IPS-NIHi7 (cell line): Measurements from ENCODE around the gene PCED1B.

Experiments used
- DNase-seq: peaks from one replicate; pipeline ENCODE4 v3.0.0; 2012; ENCODE audit warnings: mixed read lengths; ENCODE audit errors: extremely low spot score

The PCED1B gene

DNA sequence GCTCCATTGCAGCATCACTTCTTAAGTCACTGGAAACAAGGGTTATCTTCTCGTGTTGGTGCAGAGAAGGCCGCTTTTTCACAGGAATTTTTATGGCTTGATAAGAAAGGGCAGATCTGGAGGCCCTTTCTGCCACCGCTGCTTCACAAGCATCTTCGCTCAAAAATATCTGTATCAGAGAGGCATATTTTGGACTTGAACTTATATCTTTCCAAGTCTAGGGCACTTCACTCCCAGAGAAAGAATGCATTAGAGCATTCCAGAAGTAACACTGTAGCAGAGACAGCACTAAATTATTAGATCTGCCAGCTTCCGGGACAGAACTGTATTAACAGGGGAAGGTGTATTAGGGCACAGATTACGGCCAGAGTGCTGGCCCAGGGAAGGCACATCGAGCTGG is 152.0 kb downstream of the PCED1B start:
- DNase-seq, result no peak

DNA sequence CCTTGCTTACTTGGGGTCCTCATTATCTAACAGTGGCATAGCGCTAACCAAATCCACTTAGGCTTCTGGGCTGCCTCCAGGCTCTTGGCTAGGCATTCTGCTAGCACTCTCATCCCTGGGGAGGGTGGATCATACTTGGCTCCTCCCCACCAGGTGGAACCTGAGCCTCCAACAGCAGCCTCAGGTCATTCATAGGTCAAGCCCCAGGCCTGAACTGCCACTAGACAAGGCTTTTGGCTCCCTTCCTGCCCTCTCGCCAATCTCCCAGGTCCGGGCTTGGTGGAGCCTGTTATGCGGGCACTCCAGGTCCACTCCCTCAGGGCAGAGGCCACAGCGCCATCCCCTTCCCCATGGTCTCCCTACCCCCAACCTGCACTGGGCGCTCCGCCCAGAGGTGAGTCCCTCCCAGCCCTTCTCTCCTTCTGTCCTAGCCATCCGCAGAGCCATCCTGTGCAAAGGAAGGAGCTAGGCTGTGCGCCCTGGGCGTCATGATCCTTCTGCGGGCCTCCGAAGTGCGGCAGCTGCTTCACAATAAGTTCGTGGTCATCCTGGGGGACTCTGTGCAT is 155.2 kb downstream of the PCED1B start:
- DNase-seq, result peak; percentile 43

DNA sequence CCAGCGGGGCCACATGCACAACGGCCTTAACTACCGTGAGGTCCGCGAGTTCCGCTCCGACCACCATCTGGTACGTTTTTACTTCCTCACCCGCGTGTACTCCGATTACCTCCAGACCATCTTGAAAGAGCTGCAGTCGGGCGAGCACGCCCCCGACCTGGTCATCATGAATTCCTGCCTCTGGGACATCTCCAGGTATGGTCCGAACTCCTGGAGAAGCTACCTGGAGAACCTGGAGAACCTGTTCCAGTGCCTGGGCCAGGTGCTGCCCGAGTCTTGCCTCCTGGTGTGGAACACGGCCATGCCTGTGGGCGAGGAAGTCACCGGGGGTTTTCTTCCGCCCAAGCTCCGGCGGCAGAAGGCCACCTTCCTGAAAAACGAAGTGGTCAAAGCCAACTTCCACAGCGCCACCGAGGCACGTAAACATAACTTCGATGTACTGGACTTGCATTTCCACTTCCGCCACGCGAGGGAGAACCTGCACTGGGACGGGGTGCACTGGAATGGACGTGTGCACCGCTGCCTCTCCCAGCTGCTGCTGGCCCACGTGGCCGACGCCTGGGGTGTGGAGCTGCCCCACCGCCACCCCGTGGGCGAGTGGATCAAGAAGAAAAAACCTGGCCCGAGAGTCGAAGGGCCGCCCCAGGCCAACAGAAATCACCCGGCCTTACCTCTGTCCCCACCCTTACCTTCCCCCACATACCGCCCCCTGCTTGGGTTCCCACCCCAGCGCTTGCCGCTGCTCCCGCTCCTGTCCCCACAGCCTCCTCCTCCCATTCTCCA is 156.0 kb downstream of the PCED1B start:
- DNase-seq, result no peak

DNA sequence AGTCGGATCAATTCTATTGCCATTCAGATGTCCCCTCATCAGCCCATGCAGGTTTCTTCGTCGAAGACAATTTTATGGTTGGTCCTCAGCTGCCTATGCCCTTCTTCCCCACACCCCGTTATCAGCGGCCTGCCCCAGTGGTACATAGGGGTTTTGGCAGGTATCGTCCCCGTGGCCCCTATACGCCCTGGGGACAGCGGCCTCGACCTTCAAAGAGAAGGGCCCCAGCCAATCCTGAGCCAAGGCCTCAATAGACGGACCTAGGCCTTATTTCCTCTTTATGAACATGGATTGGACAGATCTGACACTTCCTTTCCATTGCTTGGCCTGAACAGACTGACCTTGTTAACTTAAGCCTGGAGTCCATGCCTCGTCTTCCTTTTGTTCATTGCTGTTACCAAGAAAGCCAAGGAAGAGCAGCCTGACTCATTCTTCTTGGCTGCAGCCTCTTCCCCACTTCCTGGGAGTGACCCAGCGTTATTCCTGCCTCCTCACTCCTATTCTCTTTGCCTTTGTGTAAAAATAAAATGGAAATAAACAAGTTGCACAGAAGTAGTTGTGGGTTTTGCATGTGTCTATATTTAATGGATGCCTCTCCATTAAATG is 156.8 kb downstream of the PCED1B start:
- no peak for DNase-seq

DNA sequence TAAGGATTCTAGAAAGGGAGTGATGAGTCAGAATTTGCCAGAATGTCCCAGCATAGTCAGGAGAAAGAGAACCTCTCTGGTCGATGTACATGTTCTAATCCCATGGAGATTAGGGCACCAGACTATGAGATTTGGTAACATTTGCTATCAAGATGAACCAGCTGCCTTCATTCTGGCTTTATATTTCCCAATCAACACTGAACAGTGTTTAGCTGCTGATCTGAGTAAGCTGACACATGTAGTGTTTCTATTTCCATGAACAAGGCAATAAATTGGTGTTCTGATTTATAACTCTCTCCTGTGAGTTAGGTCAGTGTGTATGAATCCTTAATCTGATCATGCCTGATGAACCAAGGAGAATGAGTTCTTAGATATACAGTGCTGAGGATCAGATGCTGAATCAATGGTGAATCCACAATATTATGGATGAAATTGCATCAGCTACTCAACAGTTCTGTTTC is 158.4 kb downstream of the PCED1B start:
- no peak for DNase-seq

DNA sequence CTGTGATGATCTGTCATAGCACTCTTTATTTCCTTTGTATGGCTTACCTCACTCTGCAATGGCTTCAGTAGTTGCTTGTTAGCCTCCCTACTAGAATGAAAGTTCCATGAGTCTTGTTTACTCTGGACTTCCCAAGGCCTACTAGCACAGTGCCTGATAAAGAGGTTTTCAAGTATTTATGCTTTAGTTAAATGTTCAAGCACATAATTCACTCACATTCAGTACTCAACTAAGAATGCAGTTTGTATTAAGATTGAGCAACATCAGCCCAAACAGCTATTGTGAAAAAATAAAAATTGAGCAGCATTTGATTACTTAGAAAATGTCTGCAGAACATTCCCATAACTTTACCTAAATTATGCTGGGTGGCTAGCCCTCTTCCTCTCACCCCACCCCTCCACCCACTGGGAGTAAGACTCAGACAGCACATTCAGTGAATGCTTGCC is 159.3 kb downstream of the PCED1B start:
- no peak for DNase-seq

DNA sequence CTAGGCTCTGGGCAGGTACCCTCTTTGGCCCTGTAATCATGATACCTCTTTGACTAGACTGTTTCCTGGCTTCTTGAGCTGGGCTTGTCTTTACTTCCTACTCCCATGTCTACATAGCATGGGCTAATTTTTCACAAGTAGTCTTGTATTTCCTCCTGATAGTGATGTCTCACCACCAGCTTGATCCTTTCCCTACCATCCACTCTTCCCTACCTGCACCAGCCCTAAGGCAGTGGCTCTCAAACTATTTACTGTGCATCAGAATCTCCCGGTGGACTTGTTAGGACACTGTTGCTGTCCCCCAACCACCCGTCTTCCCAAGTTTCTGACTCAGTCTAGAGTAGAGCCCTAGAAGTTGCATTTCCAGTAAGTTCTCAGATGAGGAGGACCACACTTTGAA is 163.0 kb downstream of the PCED1B start:
- no peak for DNase-seq

DNA sequence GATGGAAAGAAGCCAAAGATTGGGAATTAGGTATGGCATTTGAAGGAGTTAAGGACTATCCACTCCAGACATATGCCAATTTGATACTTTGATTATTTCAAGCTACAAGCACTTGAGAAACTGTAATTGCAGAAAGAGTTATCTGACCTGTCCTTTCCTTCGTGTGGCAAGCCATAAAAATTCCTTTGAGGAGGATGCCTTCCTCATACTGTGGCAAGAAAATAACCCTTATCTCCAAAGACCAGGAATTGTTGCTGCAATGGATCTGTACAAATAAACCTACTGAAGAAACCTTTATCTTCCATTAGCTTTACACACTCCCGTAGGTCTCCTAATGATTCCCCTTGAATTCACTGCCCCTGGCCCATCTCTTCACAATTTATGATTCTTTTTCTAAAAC is 165.4 kb downstream of the PCED1B start:
- DNase-seq, result no peak

DNA sequence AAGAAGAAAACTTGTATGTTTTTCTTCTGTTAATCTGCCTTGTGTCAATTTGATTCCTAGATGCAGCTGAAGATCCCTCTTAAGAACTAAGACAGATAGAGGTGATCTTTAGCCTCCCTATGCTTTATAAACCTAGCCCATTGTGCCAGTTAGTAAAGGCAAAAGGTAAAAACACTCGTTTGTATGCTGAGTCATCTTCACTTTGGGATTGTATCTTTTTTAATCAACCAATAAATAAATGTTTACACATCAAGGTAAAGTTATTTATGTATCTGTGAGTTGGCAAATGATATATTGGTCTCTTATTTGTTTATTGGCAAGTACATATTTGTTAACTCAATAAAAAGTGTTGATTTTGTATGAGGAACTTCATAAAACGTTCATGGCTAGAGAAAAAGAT is 166.2 kb downstream of the PCED1B start:
- no peak for DNase-seq

DNA sequence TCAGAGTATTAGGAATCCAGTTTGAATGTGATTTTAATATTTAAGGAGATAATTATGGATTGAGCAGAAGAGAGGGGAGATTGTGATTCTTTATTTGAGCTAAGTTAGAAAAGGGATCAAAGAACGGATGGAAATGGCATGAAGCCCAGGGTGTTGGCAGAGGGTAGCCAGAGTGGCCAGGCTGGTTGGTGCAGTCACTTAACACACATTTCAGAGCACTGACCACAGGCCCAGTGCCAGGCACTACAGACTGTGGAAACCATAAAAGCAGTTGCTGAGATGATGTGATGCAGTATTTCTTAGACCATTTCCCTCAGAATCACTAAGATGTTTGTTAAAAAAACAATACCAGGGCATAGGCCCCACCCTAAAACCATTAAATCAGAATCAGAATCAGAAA is 168.0 kb downstream of the PCED1B start:
- no peak for DNase-seq

DNA sequence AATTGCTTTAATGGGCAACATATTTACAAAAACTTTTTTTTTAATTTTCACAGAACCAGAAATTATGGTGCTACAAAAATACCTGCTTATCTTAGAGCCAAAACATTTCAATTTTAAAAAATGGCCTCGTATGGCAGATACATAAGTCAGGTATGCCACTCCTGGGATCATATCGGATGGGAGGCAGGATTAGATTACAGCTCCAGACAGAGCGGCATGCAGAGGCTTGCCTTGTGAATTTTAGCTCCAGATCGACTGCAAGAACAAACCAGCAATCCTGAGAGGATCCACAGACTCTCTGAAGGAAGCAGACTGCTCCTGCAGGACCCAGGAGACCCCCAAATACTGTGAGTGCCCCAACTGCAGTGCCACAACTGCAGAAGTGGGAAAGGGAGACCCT is 169.7 kb downstream of the PCED1B start:
- DNase-seq, result no peak

DNA sequence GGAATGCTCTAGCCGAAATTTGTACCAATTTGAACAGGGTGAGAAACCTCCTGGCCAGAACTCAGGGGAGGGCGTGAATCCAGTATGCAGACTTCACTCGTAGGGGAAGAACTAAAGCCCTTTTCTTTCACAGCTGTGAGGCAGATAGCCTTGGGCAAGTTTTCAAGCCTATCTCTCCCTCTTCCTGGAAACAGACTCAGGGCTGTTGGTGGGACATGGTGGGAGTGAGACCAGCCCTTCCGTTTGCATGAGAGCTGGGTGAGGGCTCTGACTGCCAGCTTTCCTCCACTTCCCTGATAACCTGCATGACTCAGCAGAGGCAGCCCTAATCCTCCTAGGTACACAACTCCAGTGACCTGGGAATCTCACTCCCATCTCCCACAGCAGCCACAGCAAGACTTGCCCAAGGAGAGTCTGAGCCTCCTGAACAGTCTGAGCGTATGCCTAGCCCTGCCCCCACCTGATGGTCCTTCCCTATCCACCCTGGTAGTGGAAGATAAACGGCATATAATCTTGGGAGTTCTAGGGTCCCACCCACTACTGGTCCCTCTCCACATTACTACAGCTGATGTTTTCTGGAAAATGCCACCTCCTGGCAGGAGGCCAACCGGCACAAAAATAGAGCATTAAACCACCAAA is 170.4 kb downstream of the PCED1B start:
- DNase-seq, result no peak

DNA sequence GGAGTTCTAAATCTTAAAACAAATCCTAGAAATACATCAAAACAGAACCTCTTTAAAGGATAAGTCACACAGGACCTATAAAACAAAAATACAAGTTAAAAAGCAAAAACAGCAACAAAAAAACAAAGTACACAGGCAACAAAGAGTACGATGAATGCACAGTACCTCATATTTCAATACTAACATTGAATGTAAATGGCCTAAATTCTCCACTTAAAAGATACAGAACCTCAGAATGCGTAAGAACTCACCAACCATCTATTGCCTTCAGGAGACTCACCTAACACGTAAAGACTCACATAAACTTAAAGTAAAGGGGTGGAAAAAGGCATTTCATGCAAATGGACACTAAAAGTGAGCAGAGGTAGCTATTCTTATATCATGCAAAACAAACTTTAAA is 172.5 kb downstream of the PCED1B start:
- DNase-seq, result no peak

DNA sequence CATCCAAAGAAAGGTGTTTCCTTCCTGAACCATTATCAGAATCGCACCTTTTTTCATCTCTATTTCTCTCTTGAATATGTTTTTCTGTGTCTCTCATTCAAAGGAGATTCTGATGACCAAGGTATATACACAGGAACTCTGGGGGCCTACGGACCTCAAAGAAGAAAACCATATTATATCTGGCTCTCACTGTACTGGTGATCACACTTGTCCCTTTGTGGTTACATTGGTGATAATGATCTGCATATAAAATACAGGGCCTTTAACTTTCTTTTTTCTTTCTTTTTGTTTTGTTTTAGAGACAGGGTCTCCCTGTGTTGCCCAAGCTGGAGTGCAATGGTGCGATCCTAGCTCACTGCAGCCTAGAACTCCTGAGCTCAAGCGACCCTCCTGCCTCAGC is 185.5 kb downstream of the PCED1B start:
- no peak for DNase-seq

DNA sequence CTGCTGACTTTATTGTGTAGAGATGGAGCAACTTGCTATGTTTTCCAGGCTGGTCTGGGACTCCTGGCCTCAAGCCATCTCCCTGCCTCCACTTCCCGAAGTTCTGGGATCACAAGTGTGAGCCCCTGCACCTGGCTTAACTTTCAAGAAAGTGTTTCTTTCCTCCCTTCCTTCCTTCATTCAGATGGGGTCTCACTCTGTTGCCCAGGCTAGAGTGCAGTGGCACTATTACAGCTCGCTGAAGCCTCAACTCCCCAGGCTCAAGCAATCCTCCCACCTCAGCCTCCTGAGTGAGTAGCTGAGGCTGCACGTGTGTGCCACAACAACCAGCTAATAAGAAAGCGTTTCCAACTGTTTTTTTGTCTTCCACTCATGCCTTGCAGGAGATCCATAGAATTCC is 186.0 kb downstream of the PCED1B start:
- DNase-seq, result no peak

DNA sequence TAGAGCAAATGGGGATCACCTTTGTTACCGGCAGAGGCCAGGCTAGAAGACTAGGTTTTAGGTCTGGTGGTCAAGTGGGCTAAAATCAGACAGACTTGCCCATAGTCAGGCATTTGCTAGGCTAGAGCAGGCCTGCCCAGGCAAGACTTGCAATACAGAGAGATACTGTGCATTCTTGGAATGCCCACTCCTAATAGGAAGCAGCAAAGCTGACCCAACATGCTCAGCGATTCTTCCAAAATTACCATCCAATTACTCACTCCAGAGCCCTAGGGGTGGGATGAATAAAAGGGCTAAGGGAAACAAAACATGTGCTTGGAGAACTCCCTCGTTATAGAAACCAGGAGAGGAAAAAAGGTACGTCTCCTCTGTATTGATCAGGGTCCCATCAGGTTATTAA is 188.2 kb downstream of the PCED1B start:
- DNase-seq, result no peak

DNA sequence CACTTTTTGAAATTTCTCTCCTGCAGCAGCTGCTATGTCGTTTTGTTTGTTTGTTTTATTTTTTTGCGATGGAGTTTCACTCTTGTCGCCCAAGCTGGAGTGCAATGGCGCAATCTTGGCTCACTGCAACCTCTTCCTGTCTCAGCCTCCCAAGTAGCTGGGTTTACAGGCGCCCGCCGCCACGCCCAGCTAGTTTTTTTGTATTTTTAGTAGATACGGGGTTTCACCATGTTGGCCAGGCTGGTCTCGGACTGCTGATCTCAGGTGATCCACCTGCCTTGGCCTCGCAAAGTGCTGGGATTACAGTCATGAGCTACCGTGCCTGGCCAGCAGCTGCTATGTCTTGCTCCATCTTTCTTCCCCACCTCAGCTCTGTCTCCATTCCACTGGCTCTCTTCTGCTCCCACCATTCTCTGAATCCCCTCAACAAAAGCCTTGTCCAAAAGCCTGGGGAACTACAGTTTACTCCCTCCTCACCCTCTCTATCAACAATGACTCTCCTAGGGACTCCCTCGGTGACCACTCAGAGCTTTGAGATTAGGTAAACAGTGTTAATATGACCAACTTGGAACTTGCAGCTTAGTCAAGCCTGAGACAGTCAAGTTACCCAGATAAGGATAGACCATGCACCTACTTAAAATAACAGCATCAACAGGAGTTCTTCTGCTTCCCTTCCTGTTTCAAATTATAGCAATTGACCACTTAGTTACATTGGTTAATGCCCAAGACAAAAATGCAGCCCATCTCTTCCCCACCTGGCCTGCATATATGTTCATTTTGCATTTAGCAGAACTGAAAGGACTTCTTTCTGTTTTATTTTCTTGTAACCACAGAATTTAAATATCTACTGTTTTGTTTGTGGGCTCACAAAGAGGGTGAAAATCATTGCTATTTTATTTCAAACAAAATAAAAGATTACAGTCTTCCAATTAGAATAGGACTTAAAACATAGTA is 189.4 kb downstream of the PCED1B start:
- no peak for DNase-seq

DNA sequence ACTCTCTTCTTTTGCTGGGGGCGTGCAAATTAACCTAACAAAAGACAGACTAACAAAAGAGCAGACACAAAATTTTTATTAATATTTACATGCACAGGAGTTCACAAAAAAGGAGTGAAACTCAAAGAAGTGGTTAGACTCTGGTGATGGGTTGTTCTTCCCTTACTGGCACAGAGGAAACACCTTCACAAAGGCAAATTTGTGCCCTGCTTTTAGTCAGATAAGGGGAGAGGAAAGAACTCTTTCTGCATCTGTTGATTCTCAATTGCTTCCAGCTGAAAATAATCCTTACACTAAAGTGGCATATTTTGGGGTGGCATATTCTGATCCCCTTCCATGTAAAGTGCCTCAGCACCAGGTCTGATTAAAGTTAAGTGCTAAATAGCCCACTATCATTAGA is 190.5 kb downstream of the PCED1B start:
- DNase-seq, result no peak

DNA sequence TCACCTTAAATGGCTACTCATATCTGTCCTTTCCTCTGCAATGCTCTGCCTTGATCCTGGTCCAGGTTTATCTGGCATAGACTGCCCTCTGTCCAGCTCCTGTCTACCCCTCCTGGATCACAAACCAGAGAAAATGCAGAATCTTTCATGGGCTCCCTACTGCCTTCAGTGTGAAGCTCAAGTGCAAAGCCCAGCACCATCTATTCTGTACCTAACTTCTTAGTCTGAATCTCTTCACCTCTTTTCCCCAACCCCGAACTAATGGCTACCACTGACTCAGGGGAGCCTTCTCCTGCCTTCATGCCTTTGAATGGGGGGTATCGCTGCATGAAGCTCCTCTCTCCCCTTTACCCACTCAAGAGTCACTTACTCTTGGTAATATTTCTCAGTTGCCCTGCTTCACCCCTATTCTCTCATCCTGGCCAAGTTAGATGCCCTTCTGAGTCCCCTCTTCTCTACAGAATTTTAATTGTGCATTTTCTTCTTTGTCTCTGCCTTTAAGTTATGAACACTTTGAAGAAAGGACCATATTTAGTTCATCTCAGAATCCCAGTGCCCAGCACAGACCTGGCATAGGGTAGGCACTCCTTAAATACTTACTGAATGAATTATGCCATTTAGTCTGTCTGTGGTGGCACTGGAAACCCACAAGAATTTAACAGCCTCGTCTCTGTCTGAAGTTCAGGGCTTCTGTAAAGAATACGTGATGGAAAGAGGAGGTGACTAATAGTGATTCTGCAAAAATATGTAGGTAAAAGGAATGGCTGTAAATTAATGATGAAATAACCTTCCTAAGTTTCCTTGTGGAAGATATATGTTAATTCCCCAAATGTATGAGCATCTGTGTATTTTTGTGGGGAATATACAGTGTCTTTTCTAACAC is 191.6 kb downstream of the PCED1B start:
- DNase-seq, result no peak

DNA sequence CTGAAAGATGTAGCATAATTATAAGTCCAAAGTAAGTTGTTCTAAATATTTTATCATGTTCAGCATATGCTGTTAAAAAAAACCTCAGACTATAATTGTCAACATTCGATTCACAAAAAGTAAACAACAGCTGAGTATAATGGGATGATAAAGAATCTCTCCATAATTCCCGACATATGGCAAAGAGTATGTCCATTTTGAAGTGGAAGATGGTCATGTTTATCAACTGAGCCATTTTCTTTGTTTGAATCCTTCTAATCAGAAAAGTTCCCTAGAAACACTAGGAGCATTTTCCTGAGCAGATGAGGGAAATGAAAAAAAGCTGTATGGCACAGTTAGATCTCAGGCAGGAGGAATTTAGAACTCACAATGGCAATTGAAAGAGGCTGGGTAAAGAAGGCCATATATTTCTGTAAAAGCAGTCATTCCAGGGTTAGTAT is 192.4 kb downstream of the PCED1B start:
- DNase-seq, result no peak
